Measurements from ENCODE around the gene HUS1B.
"Not testable (repeated sequence)": the region's sequence is repeated elsewhere in the genome, so short reads cannot be mapped to it uniquely, and the experiment has no call there.

HUS1B gene

DNA sequence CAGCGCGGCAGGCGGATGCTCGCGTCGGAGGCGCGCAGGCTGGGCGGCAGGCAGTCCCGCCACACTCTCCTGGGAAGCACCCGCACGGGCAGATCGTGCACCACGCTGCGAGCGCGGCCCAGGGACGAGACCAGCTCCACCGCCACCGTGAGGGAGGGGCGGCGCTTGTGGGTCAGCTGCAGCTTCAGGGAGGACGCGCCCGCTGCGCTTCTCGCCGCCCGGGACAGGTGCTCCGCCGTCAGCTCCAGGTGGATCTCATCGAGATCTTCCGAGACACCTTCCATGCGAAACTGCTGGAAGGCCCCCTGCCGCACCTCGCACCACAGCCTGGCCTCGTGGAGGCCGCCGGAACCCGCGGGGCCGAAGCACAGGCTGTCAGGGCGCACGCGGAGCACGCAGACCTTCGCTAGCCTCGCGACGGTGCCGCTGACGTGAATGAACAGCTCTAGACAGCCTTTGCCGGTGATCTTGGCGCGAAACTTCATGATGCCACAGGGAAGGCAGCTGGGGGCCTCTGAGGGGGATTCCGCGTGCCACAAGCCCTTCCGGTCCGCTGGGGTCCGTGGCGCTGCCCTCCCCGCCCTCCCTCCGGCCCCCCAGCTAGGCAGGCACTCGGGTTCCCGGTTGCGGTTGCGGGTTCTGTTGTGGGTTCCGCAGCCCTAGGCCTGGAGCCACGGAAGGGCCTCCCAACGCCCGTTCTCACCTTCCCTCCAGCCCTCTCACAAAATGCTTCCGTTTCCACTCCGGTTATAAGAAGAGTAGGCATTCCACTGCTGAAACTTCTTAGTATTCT lies at the start of gene HUS1B:
Gene HUS1B, minus strand, starts transcription at position 641 of the 793 bp plus-strand sequence. Its CDS starts 156 bp downstream, at position 485.
- no peak for DNase-seq

DNA sequence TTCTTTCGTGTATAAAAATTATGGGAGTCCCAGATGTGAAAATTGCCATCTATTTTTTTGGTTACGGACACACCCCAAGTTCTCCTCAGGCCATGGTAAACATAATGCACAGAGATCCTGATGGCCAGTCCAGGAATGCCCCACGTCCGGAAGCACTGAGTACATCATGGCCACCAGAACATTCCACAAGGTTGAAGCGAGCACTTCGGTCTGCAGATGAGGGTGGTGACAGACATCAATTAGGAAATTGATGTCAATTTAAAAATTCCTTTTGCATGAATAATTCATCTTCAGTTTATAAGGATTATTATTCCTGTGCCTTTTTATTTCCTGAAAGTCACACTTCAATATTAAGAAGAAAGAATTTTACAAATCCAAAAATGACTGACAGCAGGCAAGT lies 49.2 kb upstream of the HUS1B start:
- DNase-seq = no peak

DNA sequence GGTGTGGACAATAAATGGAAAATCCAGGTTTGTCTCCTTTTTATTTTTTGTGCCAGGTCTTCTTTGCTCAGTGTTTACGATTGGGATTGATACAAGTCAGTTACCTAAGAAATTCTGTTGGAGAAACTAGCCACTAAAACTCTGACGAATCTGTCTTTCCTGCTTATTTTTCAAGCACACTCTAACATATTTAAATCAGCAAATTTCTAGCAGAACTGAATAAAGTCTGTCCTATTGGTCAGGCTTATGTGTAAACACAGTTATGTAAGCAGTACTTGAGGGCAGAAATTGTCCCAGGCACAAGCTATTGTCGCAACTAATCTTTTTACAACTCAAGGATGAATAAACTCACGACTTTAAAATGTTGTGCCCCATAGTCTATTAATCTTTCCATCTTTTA lies 48.1 kb upstream of the HUS1B start:
- no peak for DNase-seq

DNA sequence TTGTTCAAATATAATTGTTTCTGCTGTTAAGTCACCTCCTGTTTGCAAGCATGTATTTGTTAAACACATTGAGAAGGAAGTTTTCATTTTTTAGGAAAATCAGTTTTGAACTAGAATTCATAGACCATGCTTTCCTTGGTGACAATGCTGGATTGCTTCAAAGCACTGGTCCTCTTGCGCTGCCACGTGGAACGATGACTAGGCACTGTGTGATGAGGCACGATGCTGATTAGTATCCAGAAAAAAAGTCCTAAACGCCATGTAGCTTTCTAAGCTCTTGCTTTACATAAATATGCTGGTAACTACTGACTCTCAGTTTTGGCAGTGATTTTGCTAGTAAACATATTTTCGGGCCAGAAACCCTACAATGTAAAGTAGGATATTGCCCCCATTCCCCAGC lies 47.1 kb upstream of the HUS1B start:
- no peak for DNase-seq

DNA sequence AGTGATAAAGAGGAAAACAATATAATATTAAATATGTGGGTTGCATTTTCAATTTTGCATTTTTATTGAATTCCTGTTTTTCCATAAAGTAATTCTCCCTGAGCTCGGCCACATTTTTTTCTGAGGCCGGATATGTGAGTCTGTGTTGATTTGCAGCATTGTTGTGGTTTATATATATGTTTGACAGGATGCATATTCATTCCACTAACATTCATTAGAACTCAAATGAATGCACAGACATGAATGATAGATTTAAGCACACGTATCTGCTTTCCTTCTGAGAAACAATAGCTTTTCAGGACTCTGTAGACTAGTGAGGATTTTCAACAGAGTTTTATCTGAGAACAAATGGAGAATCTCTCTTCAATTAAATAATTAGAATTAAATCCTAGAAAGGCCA lies 46.7 kb upstream of the HUS1B start:
- no peak for DNase-seq

DNA sequence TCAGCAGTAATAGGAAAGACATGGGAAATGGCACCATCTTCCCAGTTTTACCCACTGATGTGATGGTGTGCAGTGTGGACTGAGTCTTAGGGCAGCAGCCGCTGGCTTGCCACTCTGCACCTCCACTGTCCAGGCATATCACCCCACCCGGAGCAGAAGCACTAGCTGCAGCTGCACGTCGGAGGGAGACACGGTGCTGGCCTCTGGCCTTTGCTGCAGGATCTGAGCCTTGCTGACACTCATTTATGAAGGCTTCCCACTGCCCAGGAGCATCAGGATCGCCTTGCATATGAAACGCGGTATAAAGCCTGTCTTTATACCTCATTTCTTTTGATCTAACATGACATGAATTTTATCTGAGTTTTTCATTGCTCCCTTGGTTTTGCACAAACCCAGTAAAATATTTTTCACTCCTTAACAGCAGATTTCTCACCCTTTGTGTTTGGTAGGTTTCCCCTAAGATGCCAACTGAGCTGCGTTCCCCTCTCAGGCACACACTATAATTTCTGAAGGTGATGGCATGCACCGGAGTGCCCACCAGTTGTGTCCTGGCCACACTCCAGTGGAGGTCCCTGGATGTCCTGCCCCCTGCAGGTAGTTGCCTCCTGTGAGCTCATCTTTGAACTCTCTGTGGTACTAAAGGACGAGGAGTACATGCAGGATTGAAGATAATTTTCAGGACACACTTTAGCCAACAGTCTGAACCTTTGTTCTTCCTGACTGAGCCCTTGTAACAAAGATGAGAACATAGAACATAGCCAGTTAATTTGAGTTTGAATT lies 45.0 kb upstream of the HUS1B start:
- DNase-seq = no peak

DNA sequence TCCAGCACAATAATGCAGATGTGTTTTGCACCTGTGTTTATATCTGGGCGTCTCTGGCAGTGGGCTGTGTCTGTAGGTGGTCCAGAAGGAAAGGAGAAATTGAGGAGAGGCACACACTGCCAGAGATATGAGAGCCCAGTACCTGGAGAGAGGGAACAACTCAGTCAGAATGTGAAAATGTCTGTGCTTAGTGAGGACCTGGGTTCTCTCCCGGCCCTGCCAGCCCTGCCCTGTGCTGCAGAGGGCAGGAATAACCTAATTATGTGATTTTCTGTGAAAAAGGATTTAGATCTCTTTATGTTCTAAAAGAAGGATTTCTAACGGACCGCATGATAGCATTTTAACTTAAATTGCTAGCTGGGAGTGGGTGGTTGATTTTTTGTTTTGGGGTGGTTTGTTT lies 44.3 kb upstream of the HUS1B start:
- no peak for DNase-seq

DNA sequence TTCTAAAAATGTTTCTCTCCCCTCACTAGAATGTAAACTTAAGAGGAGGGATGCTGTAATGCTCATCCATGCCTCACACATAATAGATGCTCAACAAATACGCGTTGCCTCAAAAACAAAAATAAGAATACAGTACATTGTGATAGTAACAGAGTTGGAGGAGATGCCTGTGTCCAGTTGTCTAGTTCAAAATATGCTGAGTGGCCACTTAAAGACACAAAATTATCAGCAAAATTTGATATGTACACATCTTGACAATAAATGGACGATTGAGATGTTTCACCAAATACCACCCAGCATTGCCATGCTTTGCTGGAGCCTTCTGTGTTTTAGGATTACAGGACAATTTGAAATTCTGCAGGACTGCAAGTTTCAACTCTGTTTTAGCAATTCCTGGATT lies 43.6 kb upstream of the HUS1B start:
- DNase-seq = no peak

DNA sequence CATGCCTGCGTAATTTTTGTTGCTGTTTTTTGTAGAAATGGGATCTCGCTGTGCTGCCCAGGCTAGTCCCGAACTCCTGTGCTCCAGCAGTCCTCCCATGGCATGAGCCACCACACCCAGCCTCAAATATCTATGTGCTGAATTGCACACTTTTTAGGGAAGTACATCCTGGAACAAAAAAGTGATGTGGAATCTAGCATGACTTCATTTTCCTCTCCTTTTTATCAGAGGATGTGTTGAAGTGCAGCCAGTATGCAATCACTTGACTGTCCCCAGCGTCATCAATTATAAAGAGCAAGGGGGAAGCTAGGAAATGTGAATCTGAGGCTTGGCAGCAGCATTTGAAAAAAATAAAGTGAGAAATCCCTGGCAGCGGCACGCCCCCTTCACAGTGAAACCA lies 42.4 kb upstream of the HUS1B start:
- no peak for DNase-seq

DNA sequence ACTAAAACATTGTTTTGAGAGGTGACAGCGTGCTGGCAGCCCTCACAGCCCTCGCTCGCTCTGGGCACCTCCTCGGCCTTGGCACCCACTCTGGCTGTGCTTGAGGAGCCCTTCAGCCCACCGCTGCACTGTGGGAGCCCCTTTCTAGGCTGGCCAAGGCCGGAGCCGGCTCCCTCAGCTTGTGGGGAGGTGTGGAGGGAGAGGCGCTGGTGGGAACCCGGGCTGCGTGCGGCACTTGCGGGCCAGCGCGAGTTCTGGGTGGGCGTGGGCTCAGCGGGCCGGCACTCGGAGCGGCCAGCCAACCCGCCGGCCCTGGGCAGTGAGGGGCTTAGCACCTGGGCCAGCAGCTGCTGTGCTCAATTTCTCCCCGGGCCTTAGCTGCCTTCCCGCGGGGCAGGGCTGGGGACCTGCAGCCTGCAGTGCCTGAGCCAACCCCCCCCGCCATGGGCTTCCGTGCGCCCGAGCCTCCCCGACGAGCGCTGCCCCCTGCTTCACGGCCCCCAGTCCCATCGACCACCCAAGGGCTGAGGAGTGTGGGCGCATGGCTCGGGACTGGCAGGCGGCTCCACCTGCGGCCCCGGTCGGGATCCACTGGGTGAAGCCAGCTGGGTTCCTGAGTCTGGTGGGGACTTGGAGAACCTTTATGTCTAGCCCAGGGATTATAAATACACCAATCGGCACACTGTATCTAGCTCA lies 37.7 kb upstream of the HUS1B start:
- not testable (repeated sequence) for DNase-seq

DNA sequence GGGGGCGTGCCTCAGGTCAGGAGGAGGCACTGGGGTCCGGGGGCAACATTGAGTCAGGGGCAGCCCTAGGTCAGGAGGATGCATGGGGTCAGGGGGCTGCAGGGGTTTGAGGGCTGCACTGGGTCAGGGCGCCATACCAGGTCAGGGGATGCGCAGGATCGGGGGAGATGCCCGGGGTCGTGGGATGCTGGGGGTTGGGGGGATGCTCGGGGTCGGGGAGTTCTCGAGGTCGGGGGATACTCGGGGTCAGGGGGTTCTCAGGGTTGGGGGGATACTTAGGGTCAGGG lies 36.8 kb upstream of the HUS1B start:
- DNase-seq = no peak

DNA sequence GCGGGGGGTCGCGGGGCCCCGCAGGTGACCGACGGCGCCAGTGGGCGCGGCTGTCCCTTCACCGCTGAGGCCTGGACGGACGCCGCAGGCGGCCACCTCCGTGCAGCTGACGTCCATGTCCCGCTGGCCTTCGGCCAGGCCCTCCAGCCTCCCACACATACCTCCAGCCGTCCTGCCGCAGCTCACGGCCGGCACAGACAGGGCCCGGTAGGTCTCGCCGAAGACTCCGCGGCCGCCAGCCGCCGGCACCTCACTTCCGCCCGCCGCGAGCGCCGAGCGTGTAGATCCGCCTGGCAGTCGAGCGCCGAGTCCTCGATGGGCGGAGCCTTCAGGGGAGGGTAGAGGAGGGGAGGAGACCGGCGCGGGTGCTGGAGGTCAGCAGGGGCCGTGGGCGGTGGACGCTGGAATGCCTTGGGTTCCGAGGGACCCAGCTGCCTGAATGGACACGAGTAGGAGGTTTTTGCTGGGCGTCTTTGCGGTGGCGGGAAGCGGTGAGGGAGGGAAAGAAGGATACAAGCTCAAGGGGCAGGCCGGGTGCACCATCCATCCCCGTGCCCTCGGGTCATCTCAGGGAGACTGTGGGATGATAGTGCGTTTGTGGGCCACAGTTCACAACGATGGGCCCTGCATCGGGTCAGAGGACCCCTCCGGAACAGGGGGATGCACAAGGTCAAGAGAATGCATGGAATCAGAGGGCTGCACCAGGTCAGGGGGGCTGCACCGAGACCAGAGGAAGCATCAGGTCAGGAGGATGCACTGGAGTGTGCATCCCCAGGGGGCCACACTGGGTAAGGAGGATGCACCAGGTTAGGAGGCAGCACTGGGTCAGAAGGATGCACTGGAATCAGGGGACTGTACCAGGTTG lies 36.2 kb upstream of the HUS1B start, which contains the start of gene EXOC2:
Gene EXOC2, minus strand, starts transcription at position 282 of the 865 bp plus-strand sequence. CDS start 55,321 bp downstream, outside the sequence.
- DNase-seq = peak; percentile 90

DNA sequence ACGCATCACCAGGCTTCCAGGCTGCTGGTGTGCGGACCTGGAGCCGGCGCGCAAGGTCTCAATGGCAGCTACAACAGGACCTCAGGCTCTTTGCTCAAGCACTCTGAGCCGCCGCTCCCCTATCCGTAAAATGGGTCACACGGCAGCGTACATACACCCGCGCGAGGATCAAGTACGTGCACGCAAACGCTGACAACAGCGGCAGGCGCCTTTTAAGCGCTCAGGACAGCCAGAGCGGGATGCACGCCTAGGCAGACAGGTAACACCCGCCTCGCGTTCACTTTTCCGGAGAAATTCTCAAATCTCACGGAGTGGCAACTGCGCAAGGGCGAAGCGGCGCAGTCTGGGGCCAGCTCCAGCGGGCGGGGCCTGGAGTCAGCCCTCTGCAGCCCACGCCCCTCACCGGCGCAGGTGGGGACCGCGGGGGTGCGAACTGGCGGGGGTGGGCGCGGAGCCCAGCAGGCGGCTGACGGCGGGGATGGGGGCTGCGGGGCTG lies 35.5 kb upstream of the HUS1B start:
- DNase-seq = peak; percentile 86

DNA sequence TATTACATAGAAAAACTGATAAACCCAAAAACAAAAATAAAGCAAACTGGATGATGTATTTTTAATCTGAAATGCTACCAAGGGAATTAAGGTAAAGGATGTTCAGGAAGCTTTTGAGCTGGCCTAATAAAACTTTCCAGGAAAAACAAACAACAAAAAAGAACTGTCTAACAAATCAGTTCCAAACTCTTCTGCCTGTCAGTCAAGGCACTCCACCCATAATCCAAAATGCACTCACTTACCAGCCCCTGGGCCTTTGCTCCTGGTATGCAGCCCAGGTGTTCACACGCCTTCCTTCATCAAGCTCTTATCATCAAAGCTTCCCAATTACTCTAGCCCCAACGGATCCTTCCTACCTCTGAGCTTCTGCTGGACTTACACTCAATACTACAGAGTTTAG lies 32.3 kb upstream of the HUS1B start:
- DNase-seq = no peak

DNA sequence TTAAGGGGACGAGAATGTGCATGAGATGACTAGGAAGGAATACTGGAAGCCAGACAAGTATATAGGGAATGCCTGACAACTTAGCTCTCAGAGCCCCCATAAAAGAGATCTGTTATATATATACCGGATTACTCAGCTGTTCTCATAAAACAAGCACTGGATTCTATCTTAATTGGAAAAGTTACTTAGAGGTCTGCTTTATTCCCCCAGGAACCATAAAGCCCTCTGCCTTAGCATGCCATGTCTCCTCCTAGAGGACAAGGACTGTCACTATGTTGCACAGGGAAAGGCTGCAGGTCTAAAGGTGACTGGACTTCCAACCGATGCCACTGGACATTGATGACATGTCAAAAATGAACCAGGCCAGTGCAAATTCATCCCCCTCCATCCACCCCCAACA lies 29.6 kb upstream of the HUS1B start:
- no peak for DNase-seq

DNA sequence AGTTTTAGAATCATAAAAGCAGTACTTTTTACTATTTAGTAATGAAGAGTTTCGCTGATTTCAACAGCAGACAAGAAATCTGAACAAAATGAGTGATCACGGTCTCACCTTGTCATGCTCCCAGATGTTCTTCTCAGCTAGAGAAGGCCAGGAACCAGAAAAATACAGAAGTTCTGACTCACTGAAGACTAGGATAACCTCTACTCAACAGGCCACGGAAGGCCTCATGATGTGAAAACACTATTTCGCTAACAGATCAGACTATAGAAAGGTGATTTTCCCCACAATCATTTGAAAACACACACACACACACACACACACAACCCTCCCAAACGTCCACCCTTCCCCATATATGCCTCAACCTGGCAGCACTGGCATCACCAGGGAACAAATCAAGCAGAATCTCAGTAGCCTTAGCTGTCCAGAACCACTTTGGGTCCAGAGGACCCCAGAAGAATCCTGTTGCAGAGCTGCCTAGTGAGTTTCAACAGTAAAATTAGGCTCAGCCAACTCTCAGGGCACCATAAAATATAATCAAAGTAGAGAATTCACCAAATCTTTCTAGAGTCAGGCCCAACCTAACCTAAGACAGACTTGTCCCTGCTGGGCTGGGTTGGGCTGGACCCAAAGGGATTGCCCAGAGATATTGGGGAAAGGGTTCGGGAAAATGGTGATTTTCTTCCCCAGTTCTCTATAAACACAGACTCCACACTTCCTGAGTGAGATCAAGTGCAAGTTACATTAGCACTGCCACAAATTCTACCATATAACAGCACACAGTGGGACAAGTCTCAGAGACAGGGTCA lies 28.1 kb upstream of the HUS1B start:
- DNase-seq = no peak

DNA sequence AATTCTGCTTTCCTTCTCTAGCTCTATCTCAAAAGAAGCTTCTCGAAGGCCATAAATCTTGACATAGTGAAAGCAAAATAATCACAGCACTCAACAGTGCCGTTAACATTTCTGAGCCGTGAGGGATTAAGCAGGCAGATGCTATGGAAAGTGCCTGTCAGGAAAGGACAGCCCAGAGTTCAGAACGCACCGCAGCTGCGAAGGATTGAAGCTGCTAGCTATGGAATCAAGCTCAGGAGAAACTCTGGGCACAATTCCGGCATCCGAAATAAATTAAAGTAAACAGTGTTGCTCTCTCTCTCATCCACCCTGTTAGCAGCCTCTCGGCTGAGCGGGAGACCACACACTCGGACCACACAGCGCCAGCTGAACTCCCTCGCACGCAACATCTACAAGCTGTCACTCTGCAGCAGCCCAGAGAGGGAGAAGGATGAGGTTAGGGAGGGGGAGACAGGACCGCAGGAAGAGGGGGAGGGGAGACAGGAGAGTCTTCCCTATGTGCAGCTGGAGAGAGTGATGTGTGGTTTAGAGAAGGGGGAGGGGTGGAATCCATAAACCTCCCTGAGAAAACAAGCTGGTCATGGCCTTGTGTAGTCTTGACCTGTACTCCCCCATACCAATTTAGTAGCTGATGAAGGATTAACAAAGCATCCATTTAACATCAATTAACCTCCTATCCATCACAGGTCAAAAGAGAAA lies 27.0 kb upstream of the HUS1B start:
- no peak for DNase-seq

DNA sequence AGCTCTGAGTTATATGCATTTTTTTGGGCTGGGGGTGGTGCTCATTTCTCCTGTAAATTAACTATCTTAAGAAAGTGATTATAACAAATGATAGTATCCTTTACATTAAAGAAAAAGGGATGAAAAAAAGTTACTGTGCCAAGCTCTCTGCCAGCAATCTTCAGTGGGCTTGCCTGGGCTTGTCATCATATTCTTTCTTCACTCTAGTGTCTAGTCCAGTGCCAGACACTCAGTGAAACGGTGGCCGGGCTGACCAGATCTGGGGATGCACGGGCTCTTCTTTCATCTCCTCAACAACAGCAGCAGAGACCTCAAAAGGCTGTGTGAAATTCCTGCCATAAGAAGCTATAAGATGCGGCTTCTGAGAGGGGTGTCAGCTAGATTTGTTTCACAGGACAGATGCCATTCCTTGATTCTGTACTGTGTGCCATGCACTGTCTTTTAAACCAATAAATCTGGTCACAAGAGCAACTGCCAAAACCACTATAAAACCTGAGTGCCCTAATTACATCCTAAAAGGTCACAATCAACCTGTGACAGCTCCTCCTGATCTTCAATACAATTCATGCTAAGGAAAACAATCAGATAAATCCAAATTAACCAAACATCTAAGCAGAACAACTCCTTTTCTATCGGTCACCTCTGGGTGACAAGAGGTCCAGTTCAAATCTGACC lies 23.9 kb upstream of the HUS1B start:
- no peak for DNase-seq

DNA sequence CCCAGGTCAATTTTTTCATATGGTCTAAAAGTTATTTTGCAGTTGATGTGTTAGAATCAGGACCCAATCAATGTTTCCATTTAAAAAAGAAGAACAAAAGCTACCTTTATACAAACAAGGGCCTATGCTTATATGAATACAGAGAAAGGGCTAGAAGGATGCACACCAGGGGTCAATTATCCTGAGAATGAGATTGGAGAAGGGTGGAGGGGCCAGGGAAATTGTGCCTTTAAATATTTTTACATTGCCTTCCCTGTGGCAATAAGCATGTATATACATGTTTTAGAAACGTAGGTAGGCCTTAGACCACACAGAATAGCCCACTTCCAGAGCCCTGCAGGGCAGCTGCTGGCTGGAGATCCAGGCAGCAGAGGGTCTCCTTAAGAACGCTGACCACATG lies 23.4 kb upstream of the HUS1B start:
- DNase-seq = no peak

DNA sequence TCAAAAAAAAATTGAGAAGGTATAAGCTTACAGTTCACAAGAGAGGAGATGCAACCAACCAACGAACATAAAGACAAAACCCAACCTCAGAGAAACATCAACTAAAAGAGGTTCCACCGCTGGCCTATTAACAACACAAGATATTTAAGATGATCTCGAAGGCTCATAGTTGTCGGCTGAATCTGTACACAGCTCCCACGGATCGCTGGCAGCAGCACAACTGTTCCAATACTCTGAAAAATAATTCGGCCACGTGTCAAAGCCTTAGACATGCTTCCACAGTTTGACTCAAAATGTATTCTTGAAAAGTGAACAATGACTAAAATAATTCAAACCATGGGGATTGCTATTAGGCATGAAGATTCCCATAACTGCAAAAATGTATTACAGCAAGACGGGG lies 22.4 kb upstream of the HUS1B start:
- DNase-seq = no peak

DNA sequence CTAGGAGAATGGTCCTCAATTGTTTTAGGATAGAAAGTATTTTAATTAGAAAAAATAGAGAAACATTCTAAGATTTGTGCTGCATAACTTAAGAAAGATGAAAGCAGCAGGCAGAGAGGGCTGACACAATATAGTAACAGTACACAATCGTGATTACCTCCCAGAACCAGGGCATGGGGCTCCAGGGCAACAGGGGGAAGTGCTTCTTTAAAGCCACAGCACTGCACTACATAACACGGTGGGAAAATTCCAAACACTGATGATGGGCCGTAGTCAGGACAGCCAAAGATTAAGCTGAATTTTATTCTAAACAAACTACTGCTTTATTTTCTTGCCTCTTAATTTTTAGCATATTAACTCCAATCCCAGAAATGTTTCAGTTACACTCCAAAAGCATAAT lies 21.6 kb upstream of the HUS1B start:
- no peak for DNase-seq

Measured in activated CD8-positive, alpha-beta memory T cell treated with anti-CD3 and anti-CD28 coated beads, Interleukin-2, amount 50 U/mL, for 48 hours (primary cell).